Measurements from ENCODE around the gene SLC19A1. TPM values are rescaled to one million over a fixed set of nuclear protein-coding genes. Genes with fewer than 3 reads are reported as not detected.

Gene SLC19A1
- polyA plus RNA-seq, 1 of the 3 experiments (the other 2 are of a cell fraction): 15.0 TPM

GRCh38 chr21:45498646-45499000 is 43.6 kb downstream of the SLC19A1 start (continued):
- TF ChIP-seq, protein P1, sequence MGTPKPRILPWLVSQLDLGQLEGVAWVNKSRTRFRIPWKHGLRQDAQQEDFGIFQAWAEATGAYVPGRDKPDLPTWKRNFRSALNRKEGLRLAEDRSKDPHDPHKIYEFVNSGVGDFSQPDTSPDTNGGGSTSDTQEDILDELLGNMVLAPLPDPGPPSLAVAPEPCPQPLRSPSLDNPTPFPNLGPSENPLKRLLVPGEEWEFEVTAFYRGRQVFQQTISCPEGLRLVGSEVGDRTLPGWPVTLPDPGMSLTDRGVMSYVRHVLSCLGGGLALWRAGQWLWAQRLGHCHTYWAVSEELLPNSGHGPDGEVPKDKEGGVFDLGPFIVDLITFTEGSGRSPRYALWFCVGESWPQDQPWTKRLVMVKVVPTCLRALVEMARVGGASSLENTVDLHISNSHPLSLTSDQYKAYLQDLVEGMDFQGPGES (IDR thresholded peaks at IDR 0.05; ENCODE audit: low read depth, low read length): no peak
- TF ChIP-seq USF1 (IDR thresholded peaks at IDR 0.05; ENCODE audit: borderline replicate concordance, low read depth) (no peak), NFIC (IDR thresholded peaks at IDR 0.05; ENCODE audit: borderline replicate concordance) (no peak), YY1 (IDR thresholded peaks at IDR 0.05; ENCODE audit: low read depth) (no peak), MEF2A (IDR thresholded peaks at IDR 0.05; ENCODE audit: borderline replicate concordance, low read depth) (no peak), CTCF (IDR thresholded peaks at IDR 0.05) (no peak)

GRCh38 chr21:45497846-45498645 is 44.2 kb downstream of the SLC19A1 start:
- WGBS (ENCODE audit: low lambda C conversion rate): 94% methylated on average over 35 of the region's 39 CpGs
- POLR2A ChIA-PET: no interaction called here

More at GRCh38 chr21:45497846-45498645, 44.2 kb downstream of the SLC19A1 start:
- no peak overlapping the region for H3K27ac ChIP-seq (ENCODE audit: low read depth in 2 of 2, low read length in 1 of 2)
- no peaks in the 10 kb centered on the region for H3K4me1 ChIP-seq (ENCODE audit: control insufficient read depth in 1 of 2, insufficient read depth in 2 of 2, low read depth in 1 of 2, low read length in 1 of 2)
- peaks cover 5 to 38% of the 10 kb centered on the region in 2 experiments for H3K36me3 ChIP-seq (replicated peaks in 1 of 2; ENCODE audit: control insufficient read depth in 1 of 2, insufficient read depth in 2 of 2, low read length in 1 of 2)
- no peak for DNase-seq
- H3F3A ChIP-seq (replicated peaks; ENCODE audit: insufficient read depth): peaks cover 5% of the 10 kb centered on the region
- no peaks in the 10 kb centered on the region for H3K9me2 ChIP-seq
- no peak overlapping the region for H3K9ac ChIP-seq
- no peaks in the 10 kb centered on the region for H4K20me1 ChIP-seq (ENCODE audit: insufficient read depth)
- no peak overlapping the region for H3K4me3 ChIP-seq (ENCODE audit: low read depth in 2 of 2, low read length in 1 of 2)
- no peaks in the 10 kb centered on the region for H3K27me3 ChIP-seq (ENCODE audit: insufficient read depth)
- no peak for TF ChIP-seq FOXM1 (IDR thresholded peaks at IDR 0.05; ENCODE audit: low read depth)
- no peak for TF ChIP-seq GABPA (IDR thresholded peaks at IDR 0.05; ENCODE audit: low read depth)
- TF ChIP-seq FOXJ3 (CRISPR knock-in tag; IDR thresholded peaks at IDR 0.05): no peak
- no peak for TF ChIP-seq RFX5 (IDR thresholded peaks at IDR 0.05; ENCODE audit: low read length)
- no peak for TF ChIP-seq TCF12 (IDR thresholded peaks at IDR 0.05)
- TF ChIP-seq NFIC (IDR thresholded peaks at IDR 0.05; ENCODE audit: borderline replicate concordance): no peak
- no peak for TF ChIP-seq SMC3 (IDR thresholded peaks at IDR 0.05; ENCODE audit: low read depth, low read length)
- no peak for TF ChIP-seq MEF2A (IDR thresholded peaks at IDR 0.05; ENCODE audit: borderline replicate concordance, low read depth)
- TF ChIP-seq REST (IDR thresholded peaks at IDR 0.05; ENCODE audit: low read depth, low read length): no peak
- TF ChIP-seq ELF1 (IDR thresholded peaks at IDR 0.05): no peak
- no peak for TF ChIP-seq JUND (IDR thresholded peaks at IDR 0.05)
- TF ChIP-seq, protein P1 (IDR thresholded peaks at IDR 0.05; ENCODE audit: low read depth, low read length): no peak
- TF ChIP-seq TAF1 (IDR thresholded peaks at IDR 0.05; ENCODE audit: borderline replicate concordance, low read depth, low read length): no peak
- no peak for TF ChIP-seq CHD2 (IDR thresholded peaks at IDR 0.05; ENCODE audit: low read length, partially characterized antibody)
- no peak for TF ChIP-seq RCOR1 (IDR thresholded peaks at IDR 0.05; ENCODE audit: low read length)
- TF ChIP-seq, protein P2, sequence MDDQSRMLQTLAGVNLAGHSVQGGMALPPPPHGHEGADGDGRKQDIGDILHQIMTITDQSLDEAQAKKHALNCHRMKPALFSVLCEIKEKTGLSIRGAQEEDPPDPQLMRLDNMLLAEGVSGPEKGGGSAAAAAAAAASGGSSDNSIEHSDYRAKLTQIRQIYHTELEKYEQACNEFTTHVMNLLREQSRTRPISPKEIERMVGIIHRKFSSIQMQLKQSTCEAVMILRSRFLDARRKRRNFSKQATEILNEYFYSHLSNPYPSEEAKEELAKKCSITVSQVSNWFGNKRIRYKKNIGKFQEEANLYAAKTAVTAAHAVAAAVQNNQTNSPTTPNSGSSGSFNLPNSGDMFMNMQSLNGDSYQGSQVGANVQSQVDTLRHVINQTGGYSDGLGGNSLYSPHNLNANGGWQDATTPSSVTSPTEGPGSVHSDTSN (IDR thresholded peaks at IDR 0.05): no peak
- no peak for TF ChIP-seq TEAD4 (IDR thresholded peaks at IDR 0.05; ENCODE audit: borderline replicate concordance, insufficient read depth)
- H3K9me3 ChIP-seq: no peaks in the 10 kb centered on the region
- no peak overlapping the region for H2AFZ ChIP-seq (ENCODE audit: low read depth)
- H3K79me2 ChIP-seq (ENCODE audit: insufficient read depth): no peaks in the 10 kb centered on the region
- H3K4me2 ChIP-seq: no peak overlapping the region
- CTCF ChIA-PET: no interaction called here

All from SK-N-SH (cell line).